Fibroblast of lung (primary cell): Measurements from ENCODE around the gene VPS35. TPM values are rescaled to one million over a fixed set of nuclear protein-coding genes. Genes with fewer than 3 reads are reported as not detected.
"Not testable (repeated sequence)": the region's sequence is repeated elsewhere in the genome, so short reads cannot be mapped to it uniquely, and the experiment has no call there.

ENCODE experiments used
- DNase-seq, 2 donors: peaks; one replicate each; pipeline versions ENCODE4 v3.0.0 to v3.0.0-alpha.2; 2010; ENCODE audit warnings: low read depth in 2 of 2
- H2AFZ ChIP-seq: 2 replicates; pipeline ENCODE4 v1.5.1; 2012; ENCODE audit warnings: low read length, control low read depth, inconsistent platforms
- H3K27ac ChIP-seq: 2 replicates; pipeline ENCODE4 v1.5.1; 2011; ENCODE audit warnings: low read length, control low read depth; ENCODE audit not compliant: insufficient read depth
- H3K27me3 ChIP-seq: 2 replicates; pipeline ENCODE4 v1.5.1; 2011; ENCODE audit warnings: mild to moderate bottlenecking, low read length; ENCODE audit not compliant: control insufficient read depth, insufficient read depth
- H3K36me3 ChIP-seq: 2 replicates; pipeline ENCODE4 v1.5.1; 2011; ENCODE audit warnings: low read length; ENCODE audit not compliant: control insufficient read depth, insufficient read depth
- H3K4me1 ChIP-seq: 2 replicates; pipeline ENCODE4 v1.5.1; 2011; ENCODE audit warnings: low read length; ENCODE audit not compliant: control insufficient read depth, insufficient read depth; ENCODE audit errors: extremely low read depth
- H3K4me2 ChIP-seq: 2 replicates; pipeline ENCODE4 v1.5.1; 2011; ENCODE audit warnings: low read length, control low read depth; ENCODE audit not compliant: insufficient read depth; ENCODE audit errors: extremely low read depth
- H3K4me3 ChIP-seq, 4 experiments: fragments of 200-600 bp in 1 of 4; sonication (generic) in 1 of 4; replicated peaks in 1 of 4; 2 replicates each; pipeline ENCODE4 v1.5.1; 2011 to 2016; ENCODE audit warnings: low read length in 4 of 4, low read depth in 3 of 4, mild to moderate bottlenecking in 3 of 4, control low read depth in 2 of 4, inconsistent platforms in 1 of 4, mixed read lengths in 1 of 4; ENCODE audit not compliant: insufficient read depth in 1 of 4; ENCODE audit errors: control extremely low read depth in 1 of 4
- H3K79me2 ChIP-seq: 2 replicates; pipeline ENCODE4 v1.5.1; 2012; ENCODE audit warnings: mild to moderate bottlenecking, low read length, inconsistent platforms; ENCODE audit not compliant: control insufficient read depth, insufficient read depth
- H3K9ac ChIP-seq: 2 replicates; pipeline ENCODE4 v1.5.1; 2011; ENCODE audit warnings: mild to moderate bottlenecking, low read length, control low read depth; ENCODE audit not compliant: insufficient read depth
- H3K9me3 ChIP-seq: 2 replicates; pipeline ENCODE4 v1.5.1; 2012; ENCODE audit warnings: low read depth, low read length; ENCODE audit not compliant: control insufficient read depth, insufficient read depth
- H4K20me1 ChIP-seq: 2 replicates; pipeline ENCODE4 v1.5.1; 2011; ENCODE audit warnings: low read length; ENCODE audit not compliant: control insufficient read depth, insufficient read depth; ENCODE audit errors: extremely low read depth
- EZH2 ChIP-seq: IDR thresholded peaks from 2 replicates; pipeline ENCODE4 v1.5.1; 2012; ENCODE audit warnings: low read length, control low read depth, mild to moderate bottlenecking; ENCODE audit errors: missing control alignments
- polyA plus RNA-seq, 2 donors: library from polyadenylated mRNA; depleted of rRNA in 1 of 2; stranded (reverse) in 1 of 2; unstranded in 1 of 2; fragments of >200 nt; gene quantifications; 2 replicates each; pipeline ENCODE4 v1.2.1, GENCODE V29; 2011 to 2012; ENCODE audit warnings: missing spikeins in 1 of 2
- total RNA-seq: library from RNA; depleted of rRNA; stranded (reverse); fragments of >200 nt; gene quantifications from 2 replicates; pipeline ENCODE4 v1.2.1, GENCODE V29; 2014
- TF ChIP-seq, protein P1 (sequence below), 2 donors: IDR thresholded peaks in 1 of 2; conservative IDR thresholded peaks in 1 of 2; 1 replicate in 1 of 2; 2 replicates in 1 of 2; pipeline ENCODE4 v1.5.1; 2011 to 2012; ENCODE audit warnings: low read length in 2 of 2, control low read depth in 1 of 2, inconsistent platforms in 1 of 2, low read depth in 1 of 2, mild to moderate bottlenecking in 1 of 2

Gene VPS35
- total and polyA plus RNA-seq, 2 donors (not counting 1 experiment from before 2014, with no cell fraction given) = 77.2 to 92.3 TPM

DNA sequence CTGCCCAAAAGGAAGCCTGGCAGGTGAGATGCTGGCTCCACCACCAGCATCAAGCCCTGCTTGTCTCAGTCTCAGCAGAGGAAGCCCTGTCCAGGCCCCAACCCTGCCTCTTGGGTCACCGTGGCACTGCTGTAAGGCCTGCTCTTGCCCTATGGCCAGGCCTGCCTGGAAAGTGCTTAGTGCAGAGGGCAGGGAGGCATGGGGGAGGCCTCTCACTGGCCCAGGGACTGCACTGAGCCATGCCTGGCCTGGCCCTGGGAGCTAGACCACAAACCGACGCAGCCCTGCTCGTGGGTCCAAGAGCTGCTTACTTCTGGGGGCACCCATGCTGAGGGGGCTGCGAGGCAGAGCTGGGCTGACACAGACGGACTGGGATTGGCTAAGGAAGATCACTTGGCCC, 64.1 kb downstream of the VPS35 start:
- not testable (repeated sequence) for H3K4me3 ChIP-seq, H3K27ac ChIP-seq, H3K4me2 ChIP-seq, DNase-seq, H2AFZ ChIP-seq, H3K9me3 ChIP-seq, H3K27me3 ChIP-seq, H3K4me1 ChIP-seq, H4K20me1 ChIP-seq, H3K36me3 ChIP-seq, H3K9ac ChIP-seq
- peaks cover 13% of the 10 kb centered on the region for H3K79me2 ChIP-seq

- H3K9me3 ChIP-seq, H4K20me1 ChIP-seq: not testable (repeated sequence)
Measured at GRCh38 chr16:46623707-46624106, 65.3 kb downstream of the VPS35 start.

GRCh38 chr16:46623246-46623645, 65.7 kb downstream of the VPS35 start:
- peaks cover 25% of the 10 kb centered on the region for H3K79me2 ChIP-seq
- H3K9me3 ChIP-seq, H3K4me1 ChIP-seq, H3K36me3 ChIP-seq, H3K27me3 ChIP-seq, H3K9ac ChIP-seq, H3K27ac ChIP-seq, H4K20me1 ChIP-seq, DNase-seq, H3K4me2 ChIP-seq, H2AFZ ChIP-seq, H3K4me3 ChIP-seq: not testable (repeated sequence)

More at GRCh38 chr16:46623707-46624106, 65.3 kb downstream of the VPS35 start:
- not testable (repeated sequence) for H3K4me2 ChIP-seq, H2AFZ ChIP-seq, H3K36me3 ChIP-seq, H3K9ac ChIP-seq, H3K4me1 ChIP-seq, H3K27ac ChIP-seq, H3K27me3 ChIP-seq, H3K4me3 ChIP-seq, DNase-seq
- H3K79me2 ChIP-seq = peaks cover 22% of the 10 kb centered on the region

GRCh38 chr16:46621934-46622676, 66.9 kb downstream of the VPS35 start:
- DNase-seq = no peak
- H2AFZ ChIP-seq = no peak overlapping the region

More at GRCh38 chr16:46621934-46622676, 66.9 kb downstream of the VPS35 start:
- no peak overlapping the region for H3K4me3 ChIP-seq
- TF ChIP-seq, protein P1, sequence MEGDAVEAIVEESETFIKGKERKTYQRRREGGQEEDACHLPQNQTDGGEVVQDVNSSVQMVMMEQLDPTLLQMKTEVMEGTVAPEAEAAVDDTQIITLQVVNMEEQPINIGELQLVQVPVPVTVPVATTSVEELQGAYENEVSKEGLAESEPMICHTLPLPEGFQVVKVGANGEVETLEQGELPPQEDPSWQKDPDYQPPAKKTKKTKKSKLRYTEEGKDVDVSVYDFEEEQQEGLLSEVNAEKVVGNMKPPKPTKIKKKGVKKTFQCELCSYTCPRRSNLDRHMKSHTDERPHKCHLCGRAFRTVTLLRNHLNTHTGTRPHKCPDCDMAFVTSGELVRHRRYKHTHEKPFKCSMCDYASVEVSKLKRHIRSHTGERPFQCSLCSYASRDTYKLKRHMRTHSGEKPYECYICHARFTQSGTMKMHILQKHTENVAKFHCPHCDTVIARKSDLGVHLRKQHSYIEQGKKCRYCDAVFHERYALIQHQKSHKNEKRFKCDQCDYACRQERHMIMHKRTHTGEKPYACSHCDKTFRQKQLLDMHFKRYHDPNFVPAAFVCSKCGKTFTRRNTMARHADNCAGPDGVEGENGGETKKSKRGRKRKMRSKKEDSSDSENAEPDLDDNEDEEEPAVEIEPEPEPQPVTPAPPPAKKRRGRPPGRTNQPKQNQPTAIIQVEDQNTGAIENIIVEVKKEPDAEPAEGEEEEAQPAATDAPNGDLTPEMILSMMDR (conservative IDR thresholded peaks at IDR 0.05 in 1 of 2, IDR thresholded peaks at IDR 0.05 in 1 of 2; ENCODE audit: low read depth in 1 of 2, low read length in 2 of 2) = no peak
- TF ChIP-seq EZH2 = no peak
- H3K27ac ChIP-seq = no peak overlapping the region
- H3K9me3 ChIP-seq = no peaks in the 10 kb centered on the region
- no peaks in the 10 kb centered on the region for H4K20me1 ChIP-seq
- no peaks in the 10 kb centered on the region for H3K27me3 ChIP-seq
- H3K9ac ChIP-seq = no peak overlapping the region
- peaks cover 7% of the 10 kb centered on the region for H3K4me1 ChIP-seq
- H3K79me2 ChIP-seq = peaks cover 25% of the 10 kb centered on the region
- H3K4me2 ChIP-seq = no peak overlapping the region
- no peaks in the 10 kb centered on the region for H3K36me3 ChIP-seq
